IMR-90 (cell line): Measurements from ENCODE around the gene ITGB5.

Source experiments
- CHD1 ChIP-seq: IDR thresholded peaks from 2 replicates; pipeline ENCODE4 v1.6.1; 2012; ENCODE audit warnings: low read depth, low read length, improper control_type of control experiment
- NFE2L2 ChIP-seq: fragments of 150-350 bp; IDR thresholded peaks from 2 replicates; pipeline ENCODE4 v1.6.1; 2016; ENCODE audit warnings: low read depth, mild to moderate bottlenecking, low read length
- POLR2A ChIP-seq: IDR thresholded peaks from 2 replicates; pipeline ENCODE4 v1.6.1; 2012; ENCODE audit warnings: mild to moderate bottlenecking, low read depth, low read length
- RAD21 ChIP-seq: IDR thresholded peaks from 2 replicates; pipeline ENCODE4 v1.6.1; 2012; ENCODE audit warnings: low read length, improper control_type of control experiment
- RCOR1 ChIP-seq: IDR thresholded peaks from 2 replicates; pipeline ENCODE4 v1.6.1; 2012; ENCODE audit warnings: mild to moderate bottlenecking, low read length, improper control_type of control experiment; ENCODE audit not compliant: insufficient replicate concordance
- RFX5 ChIP-seq: IDR thresholded peaks from 2 replicates; pipeline ENCODE4 v1.8.0; 2012; ENCODE audit warnings: low read depth, mild to moderate bottlenecking, low read length, moderate library complexity
- SMC3 ChIP-seq: fragments of 150-350 bp; IDR thresholded peaks from 2 replicates; pipeline ENCODE4 v1.6.1; 2016; ENCODE audit warnings: low read depth, mild to moderate bottlenecking, antibody characterized with exemption, low read length, moderate library complexity
- TF ChIP-seq, protein P1 (sequence below): conservative IDR thresholded peaks from 2 replicates; pipeline ENCODE4 v1.5.1; 2012; ENCODE audit warnings: mild to moderate bottlenecking, low read depth, low read length, improper control_type of control experiment
- TF ChIP-seq, protein P2 (sequence below): fragments of 150-350 bp; IDR thresholded peaks from 2 replicates; pipeline ENCODE4 v1.6.1; 2017; ENCODE audit warnings: mild to moderate bottlenecking, antibody characterized with exemption, low read length, low read depth
- TF ChIP-seq, protein P3 (sequence below): fragments of 150-350 bp; IDR thresholded peaks from 2 replicates; pipeline ENCODE4 v1.6.1; 2016; ENCODE audit warnings: low read depth, mild to moderate bottlenecking, low read length, moderate library complexity, borderline replicate concordance

DNA sequence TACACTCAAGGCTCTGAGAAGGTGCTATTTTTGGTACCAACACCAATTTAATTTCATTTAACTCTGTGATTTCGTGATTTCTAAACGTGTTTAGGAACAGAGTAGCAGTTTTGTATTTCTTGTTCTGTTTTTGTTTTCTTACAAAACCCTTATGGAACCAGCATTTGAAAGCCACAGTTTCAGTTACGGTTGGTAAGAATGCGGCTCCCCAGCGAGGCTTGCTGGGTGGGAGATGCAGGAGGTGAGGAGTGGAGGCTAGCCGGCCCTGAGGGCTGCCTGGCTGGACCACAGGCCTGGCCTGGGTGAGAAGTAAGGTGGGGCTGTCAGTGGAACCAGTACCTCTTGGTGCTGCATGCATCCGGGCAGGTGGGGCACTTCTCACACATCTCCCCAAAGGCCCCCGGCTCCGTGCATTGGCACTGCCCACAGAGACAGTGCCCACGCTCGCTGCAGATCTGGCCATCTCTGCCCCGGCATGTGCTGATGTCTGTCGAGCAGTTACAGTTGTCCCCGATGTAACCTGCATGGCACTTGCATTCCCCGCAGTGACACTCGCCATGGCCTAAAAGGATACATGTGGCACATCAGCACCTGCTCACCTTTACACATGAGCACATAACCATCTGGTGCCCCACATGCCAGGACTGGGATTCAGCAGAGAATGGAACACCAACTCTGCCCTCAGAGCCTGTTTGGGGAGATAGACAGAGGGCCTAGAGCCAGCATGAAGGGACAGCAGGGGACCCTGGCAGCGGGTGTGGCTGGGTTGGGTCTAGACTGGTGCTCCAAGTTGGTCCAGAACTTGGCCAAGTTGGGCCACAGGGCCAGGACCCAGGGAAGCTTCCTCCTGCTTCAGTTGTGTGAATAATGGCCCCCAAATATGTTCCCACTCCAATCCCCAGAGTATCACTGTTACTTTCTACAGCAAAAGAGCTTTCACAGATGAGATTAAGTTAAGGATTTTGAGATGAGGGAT lies 113.5 kb downstream of the ITGB5 start:
- TF ChIP-seq, protein P1, sequence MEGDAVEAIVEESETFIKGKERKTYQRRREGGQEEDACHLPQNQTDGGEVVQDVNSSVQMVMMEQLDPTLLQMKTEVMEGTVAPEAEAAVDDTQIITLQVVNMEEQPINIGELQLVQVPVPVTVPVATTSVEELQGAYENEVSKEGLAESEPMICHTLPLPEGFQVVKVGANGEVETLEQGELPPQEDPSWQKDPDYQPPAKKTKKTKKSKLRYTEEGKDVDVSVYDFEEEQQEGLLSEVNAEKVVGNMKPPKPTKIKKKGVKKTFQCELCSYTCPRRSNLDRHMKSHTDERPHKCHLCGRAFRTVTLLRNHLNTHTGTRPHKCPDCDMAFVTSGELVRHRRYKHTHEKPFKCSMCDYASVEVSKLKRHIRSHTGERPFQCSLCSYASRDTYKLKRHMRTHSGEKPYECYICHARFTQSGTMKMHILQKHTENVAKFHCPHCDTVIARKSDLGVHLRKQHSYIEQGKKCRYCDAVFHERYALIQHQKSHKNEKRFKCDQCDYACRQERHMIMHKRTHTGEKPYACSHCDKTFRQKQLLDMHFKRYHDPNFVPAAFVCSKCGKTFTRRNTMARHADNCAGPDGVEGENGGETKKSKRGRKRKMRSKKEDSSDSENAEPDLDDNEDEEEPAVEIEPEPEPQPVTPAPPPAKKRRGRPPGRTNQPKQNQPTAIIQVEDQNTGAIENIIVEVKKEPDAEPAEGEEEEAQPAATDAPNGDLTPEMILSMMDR = no peak
- no peak for TF ChIP-seq POLR2A
- TF ChIP-seq RAD21 = no peak
- no peak for TF ChIP-seq RCOR1
- no peak for TF ChIP-seq RFX5
- TF ChIP-seq, protein P2, sequence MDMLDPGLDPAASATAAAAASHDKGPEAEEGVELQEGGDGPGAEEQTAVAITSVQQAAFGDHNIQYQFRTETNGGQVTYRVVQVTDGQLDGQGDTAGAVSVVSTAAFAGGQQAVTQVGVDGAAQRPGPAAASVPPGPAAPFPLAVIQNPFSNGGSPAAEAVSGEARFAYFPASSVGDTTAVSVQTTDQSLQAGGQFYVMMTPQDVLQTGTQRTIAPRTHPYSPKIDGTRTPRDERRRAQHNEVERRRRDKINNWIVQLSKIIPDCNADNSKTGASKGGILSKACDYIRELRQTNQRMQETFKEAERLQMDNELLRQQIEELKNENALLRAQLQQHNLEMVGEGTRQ = no peak
- no peak for TF ChIP-seq CHD1
- no peak for TF ChIP-seq NFE2L2
- TF ChIP-seq, protein P3, sequence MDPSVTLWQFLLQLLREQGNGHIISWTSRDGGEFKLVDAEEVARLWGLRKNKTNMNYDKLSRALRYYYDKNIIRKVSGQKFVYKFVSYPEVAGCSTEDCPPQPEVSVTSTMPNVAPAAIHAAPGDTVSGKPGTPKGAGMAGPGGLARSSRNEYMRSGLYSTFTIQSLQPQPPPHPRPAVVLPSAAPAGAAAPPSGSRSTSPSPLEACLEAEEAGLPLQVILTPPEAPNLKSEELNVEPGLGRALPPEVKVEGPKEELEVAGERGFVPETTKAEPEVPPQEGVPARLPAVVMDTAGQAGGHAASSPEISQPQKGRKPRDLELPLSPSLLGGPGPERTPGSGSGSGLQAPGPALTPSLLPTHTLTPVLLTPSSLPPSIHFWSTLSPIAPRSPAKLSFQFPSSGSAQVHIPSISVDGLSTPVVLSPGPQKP = no peak
- no peak for TF ChIP-seq SMC3
